Effector memory CD8-positive, alpha-beta T cell (primary cell): ENCODE results near the gene UNC5B.
A peak's percentile ranks its signal among the peaks of the same experiment; 100 is the strongest.
"Not testable (repeated sequence)": the region's sequence is repeated elsewhere in the genome, so short reads cannot be mapped to it uniquely, and the experiment has no call there.

Experiments
- ATAC-seq: fragments of 150-1000 bp; cut with Tn5 transposase; replicated peaks from 2 replicates; pipeline ENCODE4 v1.10.0; 2021; ENCODE audit warnings: mild to moderate bottlenecking, moderate library complexity
- DNase-seq, 3 experiments: peaks; one replicate each; pipeline ENCODE4 v3.0.0; 2021
- H3K27ac Mint-ChIP-seq, 2 donors: one replicate each; pipeline ENCODE4 v1.8.0; 2022; ENCODE audit warnings: mild to moderate bottlenecking in 2 of 2, mixed read lengths in 2 of 2, moderate library complexity in 2 of 2
- H3K27me3 Mint-ChIP-seq, 2 donors: one replicate each; pipeline ENCODE4 v1.8.0; 2022; ENCODE audit warnings: mixed read lengths in 2 of 2
- H3K36me3 Mint-ChIP-seq: one replicate; pipeline ENCODE4 v1.8.0; 2022; ENCODE audit warnings: mild to moderate bottlenecking, moderate library complexity, mixed read lengths; ENCODE audit not compliant: insufficient read depth
- H3K4me1 Mint-ChIP-seq, 2 donors: one replicate each; pipeline ENCODE4 v1.8.0; 2022; ENCODE audit warnings: low read depth in 2 of 2, mixed read lengths in 2 of 2
- H3K4me3 Mint-ChIP-seq, 2 donors: one replicate each; pipeline ENCODE4 v1.8.0; 2022; ENCODE audit warnings: mild to moderate bottlenecking in 2 of 2, mixed read lengths in 2 of 2, moderate library complexity in 2 of 2
- H3K9me3 Mint-ChIP-seq, 2 donors: one replicate each; pipeline ENCODE4 v1.8.0; 2022; ENCODE audit warnings: mixed read lengths in 2 of 2

Gene UNC5B

GRCh38 chr10:71213127-71213621 lies 804 bp downstream of the UNC5B start:
- H3K36me3 Mint-ChIP-seq = no peaks in the 10 kb centered on the region
- peaks cover 6 to 15% of the 10 kb centered on the region in 2 donors for H3K4me1 Mint-ChIP-seq
- H3K9me3 Mint-ChIP-seq = no peaks in the 10 kb centered on the region
- H3K27me3 Mint-ChIP-seq = peaks cover 48 to 91% of the 10 kb centered on the region in 2 donors
- DNase-seq (no peak), ATAC-seq (no peak)
- H3K27ac Mint-ChIP-seq = no peak overlapping the region
- peak overlapping the region; percentile 66 to 71 for H3K4me3 Mint-ChIP-seq

DNA sequence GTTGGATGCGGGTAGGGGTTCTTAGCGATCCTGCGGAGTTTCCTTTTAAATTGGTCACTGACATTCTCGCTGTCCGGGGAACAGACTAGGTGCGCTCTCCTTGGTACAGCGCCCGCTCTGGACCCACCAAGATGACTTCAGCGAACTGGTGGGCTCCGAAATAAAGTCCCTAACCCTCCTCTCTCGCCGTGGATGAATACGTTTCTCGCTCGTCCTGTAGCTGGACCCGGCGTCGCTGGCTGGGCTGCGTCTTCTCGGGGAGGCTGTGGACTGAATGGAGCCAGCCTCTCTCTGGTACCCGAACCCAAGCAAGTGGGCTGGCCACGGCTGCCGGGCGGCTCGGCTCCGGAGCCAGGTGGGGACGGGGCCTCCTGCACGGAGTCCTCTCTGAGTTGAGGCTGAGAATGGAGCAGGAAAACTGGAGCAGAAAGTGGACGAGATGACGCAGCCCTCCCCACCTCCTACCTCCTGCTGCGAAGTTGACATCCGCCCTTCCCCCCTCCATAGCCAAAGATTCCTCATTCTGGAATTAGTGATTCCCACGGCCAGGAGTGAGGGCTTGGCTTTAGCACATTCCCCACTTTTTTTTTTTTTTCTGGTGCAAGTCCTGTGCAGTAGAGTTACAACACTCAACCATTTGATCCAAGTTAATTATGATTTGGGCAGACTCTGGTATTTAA lies 1.5 kb downstream of the UNC5B start:
- Mint-ChIP-seq H3K27me3 (peaks cover 47 to 91% of the 10 kb centered on the region in 2 donors), H3K4me1 (peaks cover 6 to 15% of the 10 kb centered on the region in 2 donors), H3K4me3 (peak overlapping the region; percentile 23 to 66), H3K27ac (no peak overlapping the region), H3K36me3 (no peaks in the 10 kb centered on the region), H3K9me3 (no peaks in the 10 kb centered on the region)
- no peak for ATAC-seq
- DNase-seq = no peak

DNA sequence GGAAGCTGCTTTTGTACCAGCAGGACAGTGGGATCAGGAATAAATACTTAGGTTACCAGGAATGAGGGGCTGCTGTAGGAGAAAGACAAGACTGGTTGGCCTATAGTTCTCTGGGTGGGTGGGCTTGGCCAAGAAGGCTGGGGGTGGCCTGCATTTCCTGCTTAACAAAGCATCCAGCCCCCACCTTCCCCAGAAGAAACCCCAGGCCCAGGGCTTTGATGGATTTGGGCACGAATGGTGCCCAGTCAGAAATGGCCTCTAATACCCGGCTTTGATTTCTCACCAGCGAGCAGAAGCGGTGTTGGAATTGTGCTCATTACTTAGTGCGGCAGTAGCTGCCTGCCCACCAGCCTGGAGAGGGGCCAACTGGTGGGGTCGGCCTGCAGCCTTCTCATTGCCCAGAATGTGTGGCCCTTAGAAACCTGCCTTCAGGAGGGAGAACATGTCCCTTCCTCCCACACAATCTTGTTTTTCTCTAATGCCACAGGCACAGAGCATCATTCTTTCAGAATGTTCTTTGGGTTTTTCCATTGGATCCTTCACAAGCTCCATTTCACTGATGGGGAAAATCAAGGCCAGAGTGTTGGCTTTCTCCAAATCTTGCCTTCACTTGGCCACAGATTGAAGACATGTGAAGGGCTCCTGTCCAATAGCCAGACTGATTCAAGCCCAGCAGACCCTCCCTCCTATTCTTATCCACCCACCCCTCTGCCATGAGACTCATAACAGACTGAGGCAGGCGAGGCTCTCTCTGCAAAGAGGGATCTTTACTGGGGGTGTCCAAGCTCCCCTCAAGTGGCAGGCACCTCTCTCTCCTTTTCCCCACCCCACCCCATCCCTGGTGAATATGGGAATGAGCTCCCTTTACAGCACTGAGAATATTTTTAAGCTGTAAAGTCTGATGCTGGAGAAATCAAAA lies 2.5 kb downstream of the UNC5B start:
- Mint-ChIP-seq H3K27ac (no peak overlapping the region), H3K9me3 (no peaks in the 10 kb centered on the region), H3K36me3 (no peaks in the 10 kb centered on the region), H3K4me3 (peak overlapping the region in 1 of 2 donors; percentile 66), H3K27me3 (peaks cover 44 to 89% of the 10 kb centered on the region in 2 donors), H3K4me1 (peaks cover 6 to 15% of the 10 kb centered on the region in 2 donors)
- ATAC-seq (no peak), DNase-seq (no peak)

DNA sequence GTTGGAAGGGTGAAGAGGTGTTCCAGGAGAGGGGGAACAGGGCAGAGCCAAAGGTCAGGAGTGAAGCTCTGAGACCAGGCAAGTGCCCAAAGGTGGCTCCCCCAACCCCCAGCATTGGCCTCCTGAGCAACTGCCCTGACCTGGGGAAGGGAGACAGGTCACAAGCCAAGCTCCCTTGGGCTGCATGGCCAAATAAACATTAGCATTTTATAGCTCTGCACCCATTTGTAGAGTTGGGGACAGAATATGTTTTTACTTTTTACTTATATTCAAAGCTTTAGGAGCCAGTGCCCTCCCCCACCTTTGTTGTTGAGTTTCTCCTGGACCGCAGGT lies 4.0 kb downstream of the UNC5B start:
- Mint-ChIP-seq H3K36me3 (no peaks in the 10 kb centered on the region), H3K9me3 (no peaks in the 10 kb centered on the region), H3K4me3 (peak overlapping the region; percentile 13 to 82), H3K27ac (no peak overlapping the region), H3K4me1 (peaks cover 6 to 15% of the 10 kb centered on the region in 2 donors), H3K27me3 (peaks cover 30 to 89% of the 10 kb centered on the region in 2 donors)
- ATAC-seq = no peak
- DNase-seq = no peak

- DNase-seq (no peak), ATAC-seq (no peak)
- H3K9me3 Mint-ChIP-seq = no peaks in the 10 kb centered on the region
- no peak overlapping the region for H3K27ac Mint-ChIP-seq
- peaks cover 25 to 89% of the 10 kb centered on the region in 2 donors for H3K27me3 Mint-ChIP-seq
- H3K4me1 Mint-ChIP-seq = peaks cover 6 to 12% of the 10 kb centered on the region in 2 donors
- no peaks in the 10 kb centered on the region for H3K36me3 Mint-ChIP-seq
- peak overlapping the region; percentile 75 to 82 for H3K4me3 Mint-ChIP-seq
Measured at GRCh38 chr10:71216751-71217265, 4.4 kb downstream of the UNC5B start.

DNA sequence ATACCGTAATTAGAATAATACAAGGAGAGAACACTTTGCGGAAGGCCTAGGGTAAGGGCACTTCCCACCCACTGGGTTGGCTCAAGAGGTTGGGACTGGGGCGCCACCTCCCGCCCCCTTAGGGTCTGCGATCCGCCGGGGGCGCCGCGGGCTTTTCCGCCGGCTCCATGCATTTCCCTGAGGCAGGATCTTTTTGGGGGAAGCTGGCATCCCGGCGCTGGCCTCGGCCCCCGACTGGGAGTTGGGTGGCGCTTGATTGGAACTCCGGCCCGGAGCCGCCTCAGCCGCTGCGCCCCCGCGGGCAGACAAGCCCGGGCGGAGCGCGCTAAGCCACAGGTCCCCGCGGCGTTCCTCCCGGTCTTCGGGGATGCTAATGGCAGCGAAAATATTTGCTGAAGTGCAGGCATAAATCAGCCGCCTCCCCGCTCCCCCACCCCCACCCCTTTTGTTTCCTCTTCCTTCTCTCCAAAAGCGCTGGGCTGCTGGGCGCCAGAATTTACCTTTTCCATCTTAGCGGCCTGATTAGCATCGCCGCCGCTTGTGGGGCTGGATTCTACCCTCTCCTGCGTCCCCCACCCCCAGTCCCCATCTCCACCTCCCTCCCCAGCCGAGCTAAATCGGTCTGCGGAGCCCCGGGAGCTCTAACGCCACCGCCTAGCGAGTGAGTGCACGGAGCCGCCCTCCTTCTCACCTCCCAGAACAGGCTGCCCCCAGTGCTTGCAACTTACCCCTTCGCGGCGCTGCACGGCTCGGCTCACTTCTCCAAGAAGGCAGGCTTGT lies 5.1 kb downstream of the UNC5B start:
- Mint-ChIP-seq H3K36me3 (no peaks in the 10 kb centered on the region), H3K27me3 (peaks cover 23 to 93% of the 10 kb centered on the region in 2 donors), H3K4me3 (peak overlapping the region; percentile 75 to 82), H3K9me3 (no peaks in the 10 kb centered on the region), H3K4me1 (peaks cover 6 to 12% of the 10 kb centered on the region in 2 donors), H3K27ac (no peak overlapping the region)
- DNase-seq (no peak), ATAC-seq (peak; percentile 45)

GRCh38 chr10:71218046-71218650 lies 5.8 kb downstream of the UNC5B start:
- peak; percentile 8 for ATAC-seq

GRCh38 chr10:71218651-71219050 lies 6.3 kb downstream of the UNC5B start:
- H3K4me3 Mint-ChIP-seq = no peak overlapping the region
- no peak for ATAC-seq

More at GRCh38 chr10:71218046-71218650, 5.8 kb downstream of the UNC5B start:
- no peak for DNase-seq
- Mint-ChIP-seq H3K4me1 (peaks cover 6 to 12% of the 10 kb centered on the region in 2 donors), H3K36me3 (no peaks in the 10 kb centered on the region), H3K9me3 (no peaks in the 10 kb centered on the region), H3K4me3 (peak overlapping the region; percentile 75 to 82), H3K27ac (no peak overlapping the region), H3K27me3 (peaks cover 23 to 97% of the 10 kb centered on the region in 2 donors)

GRCh38 chr10:71219236-71219917 lies 7.0 kb downstream of the UNC5B start:
- H3K36me3 Mint-ChIP-seq, H3K27ac Mint-ChIP-seq, DNase-seq, H3K9me3 Mint-ChIP-seq, ATAC-seq, H3K4me3 Mint-ChIP-seq: not testable (repeated sequence)
- Mint-ChIP-seq H3K4me1 (peaks cover 6 to 12% of the 10 kb centered on the region in 2 donors), H3K27me3 (peaks cover 17 to 95% of the 10 kb centered on the region in 2 donors)

More at GRCh38 chr10:71218651-71219050, 6.3 kb downstream of the UNC5B start:
- DNase-seq = no peak
- Mint-ChIP-seq H3K27me3 (peaks cover 23 to 97% of the 10 kb centered on the region in 2 donors), H3K27ac (no peak overlapping the region), H3K36me3 (no peaks in the 10 kb centered on the region), H3K4me1 (peaks cover 6 to 12% of the 10 kb centered on the region in 2 donors), H3K9me3 (no peaks in the 10 kb centered on the region)

DNA sequence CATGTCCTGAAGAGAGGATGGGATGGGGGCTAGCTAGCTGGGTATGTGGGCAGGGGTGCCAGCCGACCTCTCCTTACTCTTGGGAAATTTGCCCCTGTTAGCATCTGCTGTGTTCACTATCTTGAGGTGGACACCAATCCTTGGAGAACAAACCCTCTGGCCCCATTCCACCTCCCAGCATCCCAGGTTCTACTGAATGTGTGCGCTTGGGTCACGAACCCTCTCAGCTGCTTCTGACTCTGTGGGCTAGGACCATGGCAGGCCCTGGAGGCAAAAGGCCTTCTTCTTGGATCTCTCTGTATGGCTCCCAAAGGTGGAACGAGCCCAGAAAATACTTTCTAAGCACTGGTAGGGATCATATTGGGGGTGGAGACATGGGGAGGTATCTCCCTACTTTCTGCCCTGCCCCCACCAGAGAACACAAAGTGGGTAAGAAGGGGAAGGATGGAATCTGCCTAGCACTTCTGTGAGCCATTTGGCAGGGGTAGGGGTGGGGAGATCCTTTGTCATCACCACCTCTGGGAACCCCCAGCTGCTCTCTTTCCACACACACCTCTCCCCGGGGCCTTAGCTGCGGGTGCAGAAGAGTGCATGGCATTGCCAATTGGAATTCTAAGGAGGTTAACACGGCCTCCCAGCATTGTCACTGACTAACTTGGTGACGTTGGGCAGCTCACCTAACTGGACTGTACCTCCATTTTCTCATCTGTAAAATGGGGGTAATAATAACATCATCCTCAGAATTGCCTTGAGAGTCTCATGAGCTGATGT lies 7.7 kb downstream of the UNC5B start:
- DNase-seq (no peak), ATAC-seq (no peak)
- Mint-ChIP-seq H3K27me3 (peaks cover 10 to 95% of the 10 kb centered on the region in 2 donors), H3K9me3 (no peaks in the 10 kb centered on the region), H3K4me1 (peaks cover 6 to 12% of the 10 kb centered on the region in 2 donors), H3K36me3 (no peaks in the 10 kb centered on the region), H3K27ac (no peak overlapping the region), H3K4me3 (no peak overlapping the region)

GRCh38 chr10:71220689-71221540 lies 8.5 kb downstream of the UNC5B start:
- Mint-ChIP-seq H3K4me1 (peaks cover 6 to 7% of the 10 kb centered on the region in 2 donors), H3K9me3 (no peaks in the 10 kb centered on the region), H3K27ac (no peak overlapping the region), H3K36me3 (peaks cover 2% of the 10 kb centered on the region), H3K27me3 (peaks cover 3 to 95% of the 10 kb centered on the region in 2 donors), H3K4me3 (no peak overlapping the region)
- no peak for DNase-seq
- ATAC-seq = no peak
